SK-N-MC (cell line): ENCODE data around the gene PARD3.

Experiments
- EZH2 ChIP-seq: fragments of 200-600 bp; sonication (generic); IDR thresholded peaks from one replicate; pipeline ENCODE4 v1.6.1; 2017; ENCODE audit warnings: antibody characterized with exemption
- FOXP2 ChIP-seq: optimal IDR thresholded peaks from 2 replicates; pipeline ENCODE3; 2011; ENCODE audit warnings: mild to moderate bottlenecking, moderate library complexity; ENCODE audit not compliant: insufficient read depth; ENCODE audit errors: extremely low read length, control extremely low read depth
- POLR2AphosphoS5 ChIP-seq: IDR thresholded peaks from 2 replicates; pipeline ENCODE4 v1.6.1; 2012; ENCODE audit warnings: mild to moderate bottlenecking, low read depth, low read length, borderline replicate concordance

- no peak for TF ChIP-seq EZH2
- TF ChIP-seq POLR2AphosphoS5, result no peak
- TF ChIP-seq FOXP2, result no peak
These were observed 666.8 kb downstream of the PARD3 start for GRCh38 chr10:34148305-34148657.
